Gastrocnemius medialis (tissue), 4 donors: Measurements from ENCODE around the gene PRICKLE3.

Experiments
- CTCF ChIP-seq, 5 experiments: fragments of 450-650 bp in 3 of 5; fragments of 200-600 bp in 2 of 5; sonication (generic) in 2 of 5; IDR thresholded peaks in 4 of 5; conservative IDR thresholded peaks in 1 of 5; 1 replicate in 4 of 5; 2 replicates in 1 of 5; pipeline ENCODE4 v1.5.1; 2016 to 2019; ENCODE audit warnings: antibody characterized with exemption in 5 of 5, mild to moderate bottlenecking in 3 of 5, moderate library complexity in 3 of 5
- POLR2A ChIP-seq, 2 donors: fragments of 450-650 bp; IDR thresholded peaks; one replicate each; pipeline ENCODE4 v1.6.1; 2017; ENCODE audit warnings: antibody characterized with exemption in 2 of 2, mild to moderate bottlenecking in 2 of 2, moderate library complexity in 2 of 2

- TF ChIP-seq CTCF (IDR thresholded peaks at IDR 0.05 in 4 of 5, conservative IDR thresholded peaks at IDR 0.05 in 1 of 5) (no peak), POLR2A (IDR thresholded peaks at IDR 0.05) (no peak)
Observed at GRCh38 chrX:49197543-49198087, 11.4 kb upstream of the PRICKLE3 start.
